ENCODE data around the gene REELD1. TPM values are rescaled to one million over a fixed set of nuclear protein-coding genes. Genes with fewer than 3 reads are reported as not detected.

REELD1 gene
- total RNA-seq, 4 donors from 2014 or later, result 0.27 to 1.4 TPM; not detected in 2

- in situ Hi-C loops (cut with MboI; ENCODE audit: low pct_ligation_motif_present in 1 of 4, low pct_unique_long_range_greater_than_20kb in 1 of 4, low sequenced_read_pairs in 3 of 4) (no loop called here), intact Hi-C loops (cut with DNase I; ENCODE audit: low total_unique reads) (no loop called here)
- TF ChIP-seq POLR2A (IDR thresholded peaks at IDR 0.05), result no peak
- TF ChIP-seq CTCF (IDR thresholded peaks at IDR 0.05), result peak in 4 of 5 experiments; percentile 20 to 40 (median 30)
- TF ChIP-seq POLR2AphosphoS5 (IDR thresholded peaks at IDR 0.05), result no peak
- WGBS, 2 donors (ENCODE audit: low coverage in 1 of 2), result 65% methylated on average over 19 of the region's 24 CpGs; no CpG with 5 or more reads in 1 of the 2 donors
- peaks cover 6 to 41% (median 20%) of the 10 kb centered on the region in 4 donors for H3K4me1 ChIP-seq
- DNase-seq, result no peak
- H3K27me3 ChIP-seq, result no peaks in the 10 kb centered on the region
- H3K36me3 ChIP-seq, result no peaks in the 10 kb centered on the region
- H3K4me3 ChIP-seq, result no peak overlapping the region
- no peaks in the 10 kb centered on the region for H3K9me3 ChIP-seq
- peak overlapping the region in 3 of 4 donors; percentile 82 to 86 (median 85) for H3K27ac ChIP-seq
These were observed 29.0 kb downstream of the REELD1 start for GRCh38 chr4:146243141-146243882.

GRCh38 chr4:146243883-146244277 is 29.5 kb downstream of the REELD1 start:
- no peak for DNase-seq
- in situ Hi-C loops (cut with MboI; ENCODE audit: low pct_ligation_motif_present in 1 of 4, low pct_unique_long_range_greater_than_20kb in 1 of 4, low sequenced_read_pairs in 3 of 4) (no loop called here), intact Hi-C loops (cut with DNase I; ENCODE audit: low total_unique reads) (no loop called here)
- Histone ChIP-seq H3K4me3 (no peak overlapping the region), H3K27me3 (no peaks in the 10 kb centered on the region), H3K36me3 (no peaks in the 10 kb centered on the region), H3K27ac (no peak overlapping the region), H3K9me3 (no peaks in the 10 kb centered on the region), H3K4me1 (peaks cover 6 to 45% (median 20%) of the 10 kb centered on the region in 4 donors)
- TF ChIP-seq POLR2A (IDR thresholded peaks at IDR 0.05) (no peak), CTCF (IDR thresholded peaks at IDR 0.05) (no peak), POLR2AphosphoS5 (IDR thresholded peaks at IDR 0.05) (no peak), EP300 (IDR thresholded peaks at IDR 0.05; ENCODE audit: low read depth) (no peak)
- WGBS, 2 donors (ENCODE audit: low coverage in 1 of 2), result 89% methylated on average over 17 of the region's 17 CpGs; no CpG with 5 or more reads in 1 of the 2 donors

- intact Hi-C loops (cut with DNase I; ENCODE audit: low total_unique reads), result no loop called here
- in situ Hi-C loops (cut with MboI; ENCODE audit: low pct_ligation_motif_present in 1 of 4, low pct_unique_long_range_greater_than_20kb in 1 of 4, low sequenced_read_pairs in 3 of 4), result no loop called here
- Histone ChIP-seq H3K36me3 (no peaks in the 10 kb centered on the region), H3K27ac (peak overlapping the region in 1 of 4 donors; percentile 12), H3K4me3 (no peak overlapping the region), H3K4me1 (peaks cover 6 to 45% (median 20%) of the 10 kb centered on the region in 4 donors), H3K9me3 (no peaks in the 10 kb centered on the region), H3K27me3 (no peaks in the 10 kb centered on the region)
- WGBS, 2 donors (ENCODE audit: low coverage in 1 of 2), result 78 to 91% methylated on average over 1 to 9 of the region's 9 CpGs
- TF ChIP-seq POLR2AphosphoS5 (IDR thresholded peaks at IDR 0.05) (no peak), CTCF (IDR thresholded peaks at IDR 0.05) (no peak), POLR2A (IDR thresholded peaks at IDR 0.05) (no peak), EP300 (IDR thresholded peaks at IDR 0.05; ENCODE audit: low read depth) (no peak)
- DNase-seq, result no peak
These were observed 30.2 kb downstream of the REELD1 start for GRCh38 chr4:146244496-146244895.

- H3K4me1 ChIP-seq, result peaks cover 6 to 45% (median 20%) of the 10 kb centered on the region in 4 donors
- H3K27ac ChIP-seq, result peak overlapping the region in 1 of 4 donors; percentile 12
- in situ Hi-C loops (cut with MboI; ENCODE audit: low pct_ligation_motif_present in 1 of 4, low pct_unique_long_range_greater_than_20kb in 1 of 4, low sequenced_read_pairs in 3 of 4), result no loop called here
- WGBS, 2 donors (ENCODE audit: low coverage in 1 of 2), result 34% methylated on average over 3 of the region's 3 CpGs; no CpG with 5 or more reads in 1 of the 2 donors
- TF ChIP-seq POLR2AphosphoS5 (IDR thresholded peaks at IDR 0.05) (no peak), EP300 (IDR thresholded peaks at IDR 0.05; ENCODE audit: low read depth) (no peak)
- H3K4me3 ChIP-seq, result no peak overlapping the region
- intact Hi-C loops (cut with DNase I; ENCODE audit: low total_unique reads), result no loop called here
- H3K36me3 ChIP-seq, result no peaks in the 10 kb centered on the region
- DNase-seq, result peak; percentile 27
- no peaks in the 10 kb centered on the region for H3K9me3 ChIP-seq
- H3K27me3 ChIP-seq, result no peaks in the 10 kb centered on the region
These were observed 30.9 kb downstream of the REELD1 start for GRCh38 chr4:146245246-146245645.
